H1 (cell line): ENCODE measurements around the gene VPS26A. TPM values are rescaled to one million over a fixed set of nuclear protein-coding genes. Genes with fewer than 3 reads are reported as not detected.

ENCODE experiments used
- CTCF ChIA-PET: fragments of 300-600 bp; sonication (Branson Sonifier 250); formaldehyde crosslinking; loops from one replicate; lab custom pipeline; 2021; ENCODE audit not compliant: partially characterized antibody; lab: Charles Lee
- POLR2A ChIA-PET: fragments of 300-600 bp; sonication (Branson Sonifier 250); formaldehyde crosslinking; loops from one replicate; lab custom pipeline; 2021; ENCODE audit warnings: inconsistent platforms; ENCODE audit not compliant: partially characterized antibody; lab: Charles Lee
- DNase-seq, 2 experiments: peaks; one replicate each; pipeline versions ENCODE4 v3.0.0 to v3.0.0-alpha.2; 2010 to 2022; ENCODE audit warnings: low spot score in 2 of 2, low read depth in 1 of 2, mixed read lengths in 1 of 2
- FAIRE-seq: peaks from 2 replicates; lab custom pipeline; 2011; peaks lifted over from hg19 to GRCh38; lab: Jason Lieb, UNC
- H2AFZ ChIP-seq: 2 replicates; pipeline ENCODE4 v1.8.1; 2012; ENCODE audit warnings: low read length, inconsistent platforms
- H2AK5ac ChIP-seq: 2 replicates; pipeline ENCODE4 v1.6.1; 2013; ENCODE audit warnings: low read depth, low read length
- H2BK120ac ChIP-seq: replicated peaks from 2 replicates; pipeline ENCODE3; 2013; ENCODE audit warnings: low read depth, low read length, inconsistent platforms
- H2BK12ac ChIP-seq: 2 replicates; pipeline ENCODE4 v1.6.1; 2013; ENCODE audit warnings: low read depth, low read length
- H2BK15ac ChIP-seq: 2 replicates; pipeline ENCODE4 v1.6.1; 2013; ENCODE audit warnings: low read length
- H2BK20ac ChIP-seq: 2 replicates; pipeline ENCODE4 v1.6.1; 2013; ENCODE audit warnings: low read length
- H2BK5ac ChIP-seq: 2 replicates; pipeline ENCODE4 v1.6.1; 2013; ENCODE audit warnings: low read depth, low read length
- H3K14ac ChIP-seq: 2 replicates; pipeline ENCODE4 v1.6.1; 2013; ENCODE audit warnings: inconsistent platforms; ENCODE audit not compliant: insufficient read length
- H3K18ac ChIP-seq: 2 replicates; pipeline ENCODE4 v1.6.1; 2013; ENCODE audit warnings: low read length; ENCODE audit errors: extremely low read depth
- H3K23ac ChIP-seq: 2 replicates; pipeline ENCODE4 v1.6.1; 2013; ENCODE audit warnings: inconsistent platforms; ENCODE audit not compliant: insufficient read length
- H3K23me2 ChIP-seq: 2 replicates; pipeline ENCODE4 v1.6.1; 2013; ENCODE audit warnings: low read depth, low read length
- H3K27ac ChIP-seq: 2 replicates; pipeline ENCODE4 v1.6.1; 2011; ENCODE audit warnings: low read depth, low read length, inconsistent platforms
- H3K27me3 ChIP-seq, 4 experiments: replicated peaks in 1 of 4; 1 replicate in 1 of 4; 2 replicates in 3 of 4; pipeline versions ENCODE4 v1.6.1 to v1.8.1; 2011 to 2013; ENCODE audit warnings: low read length in 3 of 4, mild to moderate bottlenecking in 3 of 4, inconsistent platforms in 2 of 4, mixed read lengths in 2 of 4, moderate library complexity in 1 of 4; ENCODE audit not compliant: control insufficient read depth in 3 of 4, insufficient read depth in 3 of 4; ENCODE audit errors: extremely low read depth in 1 of 4
- H3K36me3 ChIP-seq, 4 experiments: 2 replicates each; pipeline versions ENCODE4 v1.6.1 to v1.8.1; 2011 to 2013; ENCODE audit warnings: mild to moderate bottlenecking in 4 of 4, low read length in 3 of 4, moderate library complexity in 2 of 4, control low read depth in 1 of 4, inconsistent platforms in 1 of 4; ENCODE audit not compliant: insufficient read depth in 4 of 4, control insufficient read depth in 2 of 4
- H3K4ac ChIP-seq: replicated peaks from 2 replicates; pipeline ENCODE3; 2013; ENCODE audit warnings: low read length, low read depth, mixed read lengths, inconsistent platforms; ENCODE audit not compliant: insufficient read length
- H3K4me1 ChIP-seq, 4 experiments: replicated peaks in 1 of 4; 1 replicate in 1 of 4; 2 replicates in 3 of 4; pipeline versions ENCODE4 v1.6.1 to v1.8.1; 2011 to 2013; ENCODE audit warnings: low read length in 3 of 4, inconsistent platforms in 2 of 4, mixed read lengths in 1 of 4; ENCODE audit not compliant: insufficient read depth in 4 of 4, control insufficient read depth in 3 of 4
- H3K4me2 ChIP-seq, 2 experiments: 2 replicates each; pipeline versions ENCODE4 v1.6.1 to v1.8.1; 2011 to 2013; ENCODE audit warnings: low read depth in 2 of 2, low read length in 2 of 2, control low read depth in 1 of 2, inconsistent platforms in 1 of 2, mild to moderate bottlenecking in 1 of 2; ENCODE audit not compliant: insufficient read depth in 1 of 2
- H3K4me3 ChIP-seq, 4 experiments: fragments of 200-600, 300-600 bp in 1 of 4; sonication (generic), shearing (Covaris generic), sonication (Bioruptor Twin) in 1 of 4; 2 replicates each; pipeline versions ENCODE4 v1.5.1 to v1.8.1; 2011 to 2016; ENCODE audit warnings: low read length in 4 of 4, low read depth in 3 of 4, control low read depth in 2 of 4, inconsistent platforms in 2 of 4, mild to moderate bottlenecking in 2 of 4, mixed read lengths in 1 of 4, moderate library complexity in 1 of 4; ENCODE audit not compliant: insufficient read depth in 2 of 4; ENCODE audit errors: extremely low read depth in 1 of 4
- H3K56ac ChIP-seq: replicated peaks from 2 replicates; pipeline ENCODE3; 2013; ENCODE audit warnings: low read depth, mild to moderate bottlenecking, mixed read lengths, low read length, inconsistent platforms; ENCODE audit not compliant: insufficient read length
- H3K79me1 ChIP-seq: 2 replicates; pipeline ENCODE4 v1.6.1; 2013; ENCODE audit warnings: low read depth, low read length, control low read depth
- H3K79me2 ChIP-seq, 2 experiments: 2 replicates each; pipeline versions ENCODE4 v1.6.1 to v1.8.1; 2012 to 2013; ENCODE audit warnings: low read length in 2 of 2, mild to moderate bottlenecking in 2 of 2, inconsistent platforms in 1 of 2; ENCODE audit not compliant: insufficient read depth in 2 of 2, control insufficient read depth in 1 of 2
- H3K9ac ChIP-seq, 4 experiments: replicated peaks in 1 of 4; 1 replicate in 1 of 4; 2 replicates in 3 of 4; pipeline versions ENCODE4 v1.6.1 to v1.8.1; 2011 to 2013; ENCODE audit warnings: low read depth in 3 of 4, low read length in 3 of 4, control low read depth in 2 of 4, mild to moderate bottlenecking in 2 of 4, moderate library complexity in 2 of 4, inconsistent platforms in 1 of 4; ENCODE audit errors: extremely low read depth in 1 of 4
- H3K9me3 ChIP-seq, 2 experiments: 2 replicates each; pipeline versions ENCODE4 v1.6.1 to v1.8.1; 2012 to 2013; ENCODE audit warnings: mild to moderate bottlenecking in 2 of 2, moderate library complexity in 2 of 2, control low read depth in 1 of 2, inconsistent platforms in 1 of 2, low read depth in 1 of 2, low read length in 1 of 2, mixed read lengths in 1 of 2; ENCODE audit not compliant: insufficient read depth in 2 of 2
- H4K20me1 ChIP-seq, 2 experiments: replicated peaks in 1 of 2; 2 replicates each; pipeline versions ENCODE3 to v1.8.1; 2011 to 2013; ENCODE audit warnings: inconsistent platforms in 2 of 2, low read length in 2 of 2, mild to moderate bottlenecking in 1 of 2; ENCODE audit not compliant: insufficient read depth in 2 of 2, control insufficient read depth in 1 of 2
- H4K5ac ChIP-seq: 2 replicates; pipeline ENCODE4 v1.6.1; 2013; ENCODE audit warnings: low read length, low read depth, mixed read lengths, inconsistent platforms; ENCODE audit not compliant: insufficient read length
- H4K8ac ChIP-seq: 2 replicates; pipeline ENCODE4 v1.8.0; 2013; ENCODE audit warnings: mild to moderate bottlenecking, moderate library complexity, low read length, inconsistent platforms; ENCODE audit not compliant: insufficient read depth; ENCODE audit errors: extremely low read depth
- H4K91ac ChIP-seq: replicated peaks from 2 replicates; pipeline ENCODE3; 2013; ENCODE audit warnings: low read length, mixed read lengths, inconsistent platforms; ENCODE audit not compliant: insufficient read length
- CREB1 ChIP-seq: IDR thresholded peaks from 2 replicates; pipeline ENCODE4 v1.6.1; 2012; ENCODE audit warnings: inconsistent platforms
- EZH2 ChIP-seq: fragments of 200-600 bp; sonication (generic); IDR thresholded peaks from 2 replicates; pipeline ENCODE4 v1.7.1; 2012; ENCODE audit warnings: low read depth, mild to moderate bottlenecking, moderate library complexity, low read length, inconsistent platforms; ENCODE audit not compliant: severe bottlenecking
- HDAC6 ChIP-seq: IDR thresholded peaks from one replicate; pipeline ENCODE4 v1.7.1; 2012; ENCODE audit warnings: low read depth, mild to moderate bottlenecking, inconsistent platforms, low read length, moderate library complexity
- POU5F1 ChIP-seq: IDR thresholded peaks from 2 replicates; pipeline ENCODE4 v1.6.1; 2011; ENCODE audit warnings: low read depth, mild to moderate bottlenecking, low read length, moderate library complexity
- RFX5 ChIP-seq: IDR thresholded peaks from 2 replicates; pipeline ENCODE4 v1.6.1; 2011; ENCODE audit warnings: low read depth, low read length, improper control_type of control experiment, borderline replicate concordance
- RNF2 ChIP-seq: fragments of 200-900, 300-1000 bp; sonication (generic); IDR thresholded peaks from 2 replicates; pipeline ENCODE4 v1.7.1; 2016; ENCODE audit warnings: borderline replicate concordance, low read depth, mild to moderate bottlenecking, antibody characterized with exemption, low read length; ENCODE audit not compliant: poor library complexity, severe bottlenecking; ENCODE audit errors: missing control alignments
- TCF12 ChIP-seq: IDR thresholded peaks from 2 replicates; pipeline ENCODE4 v1.6.1; 2011; ENCODE audit warnings: low read depth, mild to moderate bottlenecking, low read length
- YY1 ChIP-seq: IDR thresholded peaks from 2 replicates; pipeline ENCODE4 v1.6.1; 2011; ENCODE audit warnings: low read depth, mild to moderate bottlenecking, low read length
- WGBS, 2 experiments: shearing (Covaris generic) in 1 of 2; methylation state at CpG; one replicate each; pipeline versions ENCODE4 v1.1.6 to v1.1.7; 2013 to 2015; ENCODE audit warnings: low lambda C conversion rate in 2 of 2, mixed read lengths in 2 of 2, inconsistent platforms in 1 of 2, low coverage in 1 of 2, missing lambda C conversion rate in 1 of 2; ENCODE audit not compliant: insufficient replicate concordance in 2 of 2, insufficient coverage in 1 of 2, insufficient read length in 1 of 2; ENCODE audit errors: extremely low coverage in 1 of 2, missing lambda C conversion rate in 1 of 2; 5-methylcytosine and 5-hydroxymethylcytosine counted together
- long read RNA-seq, 2 experiments: library from RNA in 1 of 2; library from capped mRNA in 1 of 2; stranded (forward); transcript quantifications; one replicate each; pipeline ENCODE4 v2.0.0, GENCODE V29; 2021; ENCODE audit warnings: inconsistent platforms in 1 of 2
- polyA minus RNA-seq, 3 experiments: library from RNA; depleted of rRNA, polyadenylated mRNA; stranded (reverse); fragments of >200 nt; gene quantifications; 1 replicate in 2 of 3; 2 replicates in 1 of 3; pipeline ENCODE4 v1.2.3, GENCODE V29; 2011
- polyA plus RNA-seq, 7 experiments: library from polyadenylated mRNA; depleted of rRNA in 3 of 7; stranded (reverse) in 5 of 7; unstranded in 2 of 7; fragments of >200 nt in 5 of 7; fragments of 200-250 nt in 2 of 7; gene quantifications; 1 replicate in 5 of 7; 2 replicates in 1 of 7; 4 replicates in 1 of 7; pipeline versions ENCODE4 v1.2.1 to v1.2.3, GENCODE V29; 2011 to 2013; ENCODE audit warnings: missing spikeins in 2 of 7, mixed read lengths in 2 of 7
- total RNA-seq: library from RNA; stranded (reverse); fragmentation: NEBNext Ultra II Directional; extraction: Animal tissue kit (Norgen Biotek cat#: 25700); gene quantifications from 2 replicates; pipeline ENCODE4 v1.2.1, GENCODE V29; 2021

The VPS26A gene
- total RNA-seq: 44.8 and 49.6 TPM in 2 replicates
- polyA plus RNA-seq (2011; rRNA removed): 3.9 and 10.7 TPM in 2 replicates
- 11.8 TPM for polyA plus RNA-seq (2011; cell fraction: cytosol; rRNA removed)
- 1.4 TPM for polyA plus RNA-seq (2011; cell fraction: nucleus; rRNA removed)
- polyA plus RNA-seq (2012, experiment 1 of 2): 14.0 to 34.0 TPM (median 16.1 TPM) in 4 replicates
- polyA plus RNA-seq (2012, experiment 2 of 2): 4.1 TPM
- 27.0 TPM for polyA plus RNA-seq (2013, experiment 1 of 2)
- 27.4 TPM for polyA plus RNA-seq (2013, experiment 2 of 2)
- 6.6 and 7.0 TPM in 2 replicates for polyA minus RNA-seq (2011; rRNA and poly(A)+ RNA removed)
- 6.5 TPM for polyA minus RNA-seq (2011; cell fraction: cytosol; rRNA and poly(A)+ RNA removed)
- 6.1 TPM for polyA minus RNA-seq (2011; cell fraction: nucleus; rRNA and poly(A)+ RNA removed)
- long read RNA-seq, experiment 1, transcript VPS26A-201 (9 exons, 2,697 nt): major isoform, 18 of 57 reads
- long read RNA-seq, experiment 1, partial matches to known transcripts: 18 of 57 reads
- long read RNA-seq, experiment 1, other reads (novel, unspliced or antisense): 21 of 57 reads
- long read RNA-seq, experiment 2, transcript VPS26A-201 (9 exons, 2,697 nt): major isoform, 99 of 146 reads
- long read RNA-seq, experiment 2, partial matches to known transcripts: 1 of 146 reads
- long read RNA-seq, experiment 2, other reads (novel, unspliced or antisense): 43 of 146 reads

DNA sequence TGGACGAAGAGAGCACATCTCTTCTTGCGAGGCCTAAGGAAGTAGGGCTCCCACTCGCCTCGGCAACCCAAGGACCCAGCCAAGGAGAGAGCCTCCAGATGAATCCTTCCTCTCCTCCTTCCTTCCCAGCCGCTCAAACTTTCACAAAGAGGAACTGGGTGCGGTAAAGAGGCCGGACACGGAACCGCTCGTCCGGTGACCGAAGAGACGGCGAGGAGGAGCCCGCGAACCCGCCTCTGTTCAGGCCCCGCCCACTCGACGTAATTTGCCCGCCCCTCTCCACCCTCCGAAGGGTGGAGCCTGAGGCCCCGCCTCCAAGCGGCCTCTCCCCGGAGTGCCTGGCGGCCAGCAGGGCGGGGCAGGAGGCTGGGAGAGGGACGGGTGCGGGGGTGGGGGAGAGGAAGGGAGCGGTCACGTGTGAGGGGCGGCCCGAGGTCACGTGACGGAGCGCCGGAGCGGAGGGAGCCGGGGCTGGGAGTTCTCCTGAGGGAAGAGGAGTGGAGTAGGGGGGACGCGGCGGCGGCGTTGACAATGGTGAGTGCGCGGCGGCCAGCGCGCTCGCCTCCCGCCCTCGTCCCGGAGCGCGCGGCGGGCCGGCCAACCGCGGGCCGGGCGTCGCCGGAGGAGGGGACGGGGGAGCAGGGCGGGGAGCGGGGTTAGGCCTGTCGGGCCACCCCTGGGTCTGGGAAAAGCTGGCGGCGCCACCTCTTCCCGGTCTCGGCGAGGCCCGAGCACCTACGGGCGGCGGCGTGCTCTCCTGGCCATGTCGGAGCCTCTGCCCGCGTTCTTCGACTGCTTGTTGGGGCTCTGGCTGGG, at the start of gene VPS26A:
TSS of gene VPS26A (plus strand) at position 432 of the 816 bp plus-strand sequence. CDS start at position 532, 100 bp downstream.
- peak within 1 kb of the TSS; percentile 80 for H4K91ac ChIP-seq
- no peaks in the 10 kb centered on the region for H3K27me3 ChIP-seq
- H4K20me1 ChIP-seq: no peaks in the 10 kb centered on the region
- H4K8ac ChIP-seq: peak within 1 kb of the TSS; percentile 96; the same call in 1 of the 2 replicates
- no peaks in the 10 kb centered on the region for H3K79me1 ChIP-seq
- no peaks in the 10 kb centered on the region for H3K36me3 ChIP-seq
- peaks cover 0 to 41% of the 10 kb centered on the region in 2 experiments; a peak in 2 of 4 replicates for H3K79me2 ChIP-seq
- H3K18ac ChIP-seq: peak within 1 kb of the TSS; percentile 99
- H3K23ac ChIP-seq: no peak within 1 kb of the TSS
- ChIA-PET POLR2A (interaction anchor here (0.9 to 2.1 kb wide), 5 partner anchors 19 to 224 kb away, joined by 3 to 6 read pairs (median 4); no protein-coding TSS in a partner anchor), CTCF (interaction anchor here (0.5 to 0.9 kb wide), 2 partner anchors 30 to 32 kb away, joined by 3 read pairs; no protein-coding TSS in a partner anchor)
- H3K56ac ChIP-seq: peak within 1 kb of the TSS; percentile 74
- H3K4ac ChIP-seq: peak within 1 kb of the TSS; percentile 59
- no peak within 1 kb of the TSS for H2AK5ac ChIP-seq
- WGBS, 2 experiments: 4% methylated on average over 25 of the region's 82 CpGs; no CpG with 5 or more reads in 1 of the 2 experiments
- FAIRE-seq: no peak
- peak within 1 kb of the TSS; percentile 87 for H2BK5ac ChIP-seq
- DNase-seq: peak; percentile 97 to 99
- H3K27ac ChIP-seq: peak within 1 kb of the TSS; percentile 93
- H2BK12ac ChIP-seq: peak within 1 kb of the TSS; percentile 32; the same call in 1 of the 2 replicates
- H3K9ac ChIP-seq: peak within 1 kb of the TSS; percentile 62 to 97 (median 91)
- peak within 1 kb of the TSS; percentile 74 to 93 (median 82) for H3K4me3 ChIP-seq
- H2BK20ac ChIP-seq: no peak within 1 kb of the TSS
- peak within 1 kb of the TSS; percentile 53 to 70 for H3K4me2 ChIP-seq
- no peaks in the 10 kb centered on the region for H3K9me3 ChIP-seq
- no peaks in the 10 kb centered on the region for H3K23me2 ChIP-seq
- no peaks in the 10 kb centered on the region for H3K4me1 ChIP-seq
- no peak within 1 kb of the TSS for H2BK15ac ChIP-seq
- no peak within 1 kb of the TSS for H2BK120ac ChIP-seq
- no peak within 1 kb of the TSS for H3K14ac ChIP-seq
- H2AFZ ChIP-seq: peak within 1 kb of the TSS; percentile 73; the same call in 1 of the 2 replicates
- peak within 1 kb of the TSS; percentile 89 for H4K5ac ChIP-seq
- TF ChIP-seq CREB1 (peak; percentile 49; the same call in 1 of the 2 replicates), RFX5 (no peak), TCF12 (no peak), EZH2 (no peak), RNF2 (no peak), HDAC6 (no peak), POU5F1 (no peak), YY1 (peak; percentile 49; the same call in 1 of the 2 replicates)
